Measurements from ENCODE around the gene BTBD6.

DNA sequence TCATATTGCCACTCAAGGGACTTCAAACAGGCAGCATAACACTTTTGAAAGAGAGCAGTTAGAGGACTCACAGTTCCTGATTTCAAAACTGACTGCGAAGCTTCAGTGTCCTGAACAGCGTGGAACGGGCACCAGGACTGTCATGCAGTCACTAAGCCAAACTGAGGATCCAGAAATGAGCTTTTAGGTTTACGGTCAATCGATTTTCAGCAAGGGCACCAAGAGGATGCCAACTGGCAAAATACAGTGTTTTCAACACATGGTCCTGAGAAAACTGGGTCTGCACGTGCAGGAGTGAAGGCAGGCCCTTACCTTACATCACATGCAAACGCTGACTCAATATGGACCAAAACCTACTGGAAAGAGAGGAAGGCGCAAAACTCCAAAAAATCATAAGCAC, 36.8 kb downstream of the BTBD6 start:
- TF ChIP-seq CTCF (IDR thresholded peaks at IDR 0.05; ENCODE audit: poor library complexity) = no peak
- TF ChIP-seq EZH2phosphoT487 (IDR thresholded peaks at IDR 0.05; ENCODE audit: low read depth, severe bottlenecking, unreplicated experiment) = no peak
